OCI-LY1 (cell line): ENCODE results near the gene ARHGAP21.
"Not testable (repeated sequence)": the region's sequence is repeated elsewhere in the genome, so short reads cannot be mapped to it uniquely, and the experiment has no call there.

ENCODE experiments used
- H2AFZ ChIP-seq: fragments of 200-600 bp; sonication (generic), shearing (Covaris generic); 2 replicates; pipeline ENCODE4 v1.6.0; 2014; ENCODE audit warnings: antibody characterized with exemption, mild to moderate bottlenecking, low read length
- H3F3A ChIP-seq: fragments of 200-600 bp; sonication (generic), shearing (Covaris generic); 2 replicates; pipeline ENCODE4 v1.6.0; 2014; ENCODE audit warnings: mild to moderate bottlenecking, antibody characterized with exemption, low read length, moderate library complexity; ENCODE audit not compliant: insufficient read depth
- H3K27ac ChIP-seq: fragments of 200-600 bp; sonication (generic); 2 replicates; pipeline ENCODE4 v1.5.1; 2014; ENCODE audit warnings: low read length, mixed run types, mild to moderate bottlenecking, low read depth; ENCODE audit not compliant: poor library complexity, severe bottlenecking
- H3K27me3 ChIP-seq: fragments of 200-600 bp; sonication (generic); 2 replicates; pipeline ENCODE4 v1.6.0; 2014; ENCODE audit warnings: antibody characterized with exemption, mild to moderate bottlenecking, low read length, moderate library complexity; ENCODE audit not compliant: insufficient read depth
- H3K36me3 ChIP-seq: fragments of 200-600 bp; sonication (generic); 2 replicates; pipeline ENCODE4 v1.6.1; 2014; ENCODE audit warnings: mild to moderate bottlenecking, antibody characterized with exemption, low read length, moderate library complexity, mixed read lengths; ENCODE audit not compliant: insufficient read depth
- H3K4me1 ChIP-seq: fragments of 200-600 bp; sonication (generic); 2 replicates; pipeline ENCODE4 v1.5.1; 2014; ENCODE audit warnings: mild to moderate bottlenecking, low read length, moderate library complexity; ENCODE audit not compliant: insufficient read depth, severe bottlenecking
- H3K4me2 ChIP-seq: fragments of 200-600 bp; sonication (generic), shearing (Covaris generic); 2 replicates; pipeline ENCODE4 v1.6.1; 2014; ENCODE audit warnings: low read length
- H3K4me3 ChIP-seq: fragments of 200-600 bp; sonication (generic); 2 replicates; pipeline ENCODE4 v1.5.1; 2014; ENCODE audit warnings: low read length, low read depth, mild to moderate bottlenecking, mixed read lengths; ENCODE audit not compliant: poor library complexity, severe bottlenecking
- H3K79me2 ChIP-seq: fragments of 200-600 bp; shearing (Covaris generic); 2 replicates; pipeline ENCODE4 v1.6.1; 2016; ENCODE audit warnings: mixed run types, low read length, mixed read lengths; ENCODE audit not compliant: insufficient read depth
- H3K9ac ChIP-seq: fragments of 200-600 bp; sonication (generic), shearing (Covaris generic); 2 replicates; pipeline ENCODE4 v1.6.1; 2014; ENCODE audit warnings: mild to moderate bottlenecking, low read length, mixed read lengths
- H3K9me2 ChIP-seq: fragments of 200-600 bp; sonication (generic), shearing (Covaris generic); 2 replicates; pipeline ENCODE4 v1.6.1; 2014; ENCODE audit warnings: low read depth, mild to moderate bottlenecking, low read length, mixed read lengths
- H3K9me3 ChIP-seq: fragments of 200-600 bp; shearing (Covaris generic); 2 replicates; pipeline ENCODE4 v1.6.1; 2014; ENCODE audit warnings: low read length, mixed read lengths
- H4K20me1 ChIP-seq: fragments of 200-600 bp; sonication (generic), shearing (Covaris generic); 2 replicates; pipeline ENCODE4 v1.6.0; 2016; ENCODE audit warnings: mild to moderate bottlenecking, low read length; ENCODE audit not compliant: insufficient read depth
- EZH2 ChIP-seq: fragments of 200-600 bp; sonication (generic), shearing (Covaris generic); IDR thresholded peaks from 2 replicates; pipeline ENCODE4 v1.8.0; 2017; ENCODE audit warnings: borderline replicate concordance, mixed run types, mild to moderate bottlenecking, antibody characterized with exemption, low read length, moderate library complexity, mixed read lengths
- TF ChIP-seq, protein P1 (sequence below): fragments of 200-600 bp; sonication (generic), shearing (Covaris generic); IDR thresholded peaks from 2 replicates; pipeline ENCODE4 v1.5.1; 2017; ENCODE audit warnings: mild to moderate bottlenecking, antibody characterized with exemption, low read length, moderate library complexity, mixed read lengths

Gene ARHGAP21

DNA sequence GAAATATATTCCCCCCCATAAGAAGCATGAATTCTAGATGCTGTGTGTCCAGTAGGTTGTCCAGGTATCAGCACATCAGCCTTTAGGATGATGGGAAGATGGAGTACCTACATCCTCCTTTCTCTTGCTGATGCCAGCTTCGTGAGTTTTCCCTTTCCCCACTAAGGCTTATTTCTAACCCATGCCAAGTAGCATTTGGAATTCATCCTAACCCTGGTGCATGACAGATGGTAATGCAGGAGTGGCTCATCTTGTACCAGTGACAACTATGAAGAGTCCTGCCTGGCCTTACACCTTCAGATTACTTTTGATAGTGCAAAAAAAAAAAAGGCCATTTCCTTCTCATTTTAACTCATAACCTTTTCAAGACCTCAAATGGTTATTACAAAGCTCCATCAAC lies 58.7 kb downstream of the ARHGAP21 start:
- Histone ChIP-seq H3K9me2 (no peaks in the 10 kb centered on the region), H3K9ac (no peak overlapping the region), H3K4me2 (no peak overlapping the region), H4K20me1 (no peaks in the 10 kb centered on the region), H3K36me3 (no peaks in the 10 kb centered on the region), H3K27ac (no peak overlapping the region), H3K27me3 (no peaks in the 10 kb centered on the region), H3K9me3 (no peaks in the 10 kb centered on the region), H3K4me1 (no peaks in the 10 kb centered on the region), H3F3A (no peaks in the 10 kb centered on the region), H2AFZ (no peak overlapping the region), H3K4me3 (no peak overlapping the region), H3K79me2 (no peaks in the 10 kb centered on the region)
- TF ChIP-seq, protein P1, sequence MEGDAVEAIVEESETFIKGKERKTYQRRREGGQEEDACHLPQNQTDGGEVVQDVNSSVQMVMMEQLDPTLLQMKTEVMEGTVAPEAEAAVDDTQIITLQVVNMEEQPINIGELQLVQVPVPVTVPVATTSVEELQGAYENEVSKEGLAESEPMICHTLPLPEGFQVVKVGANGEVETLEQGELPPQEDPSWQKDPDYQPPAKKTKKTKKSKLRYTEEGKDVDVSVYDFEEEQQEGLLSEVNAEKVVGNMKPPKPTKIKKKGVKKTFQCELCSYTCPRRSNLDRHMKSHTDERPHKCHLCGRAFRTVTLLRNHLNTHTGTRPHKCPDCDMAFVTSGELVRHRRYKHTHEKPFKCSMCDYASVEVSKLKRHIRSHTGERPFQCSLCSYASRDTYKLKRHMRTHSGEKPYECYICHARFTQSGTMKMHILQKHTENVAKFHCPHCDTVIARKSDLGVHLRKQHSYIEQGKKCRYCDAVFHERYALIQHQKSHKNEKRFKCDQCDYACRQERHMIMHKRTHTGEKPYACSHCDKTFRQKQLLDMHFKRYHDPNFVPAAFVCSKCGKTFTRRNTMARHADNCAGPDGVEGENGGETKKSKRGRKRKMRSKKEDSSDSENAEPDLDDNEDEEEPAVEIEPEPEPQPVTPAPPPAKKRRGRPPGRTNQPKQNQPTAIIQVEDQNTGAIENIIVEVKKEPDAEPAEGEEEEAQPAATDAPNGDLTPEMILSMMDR = no peak
- TF ChIP-seq EZH2 = no peak

DNA sequence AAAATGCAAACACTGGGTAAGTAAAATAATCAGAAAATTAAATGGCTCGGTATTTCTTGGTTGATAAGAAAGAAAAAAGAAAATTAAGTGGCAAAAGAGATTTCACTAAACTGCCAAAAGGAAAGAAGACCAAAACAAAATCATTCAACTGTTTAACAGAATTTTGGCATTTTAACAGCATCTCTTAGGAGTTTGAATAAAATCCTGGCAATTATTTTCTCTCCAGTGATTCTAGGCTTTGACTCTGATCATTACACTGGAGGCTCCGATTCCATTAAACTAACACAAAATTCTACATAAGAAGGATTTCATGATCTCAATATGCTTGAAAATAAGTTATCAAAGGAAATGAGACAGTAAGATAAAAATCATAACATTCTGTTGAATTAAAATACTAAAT lies 62.3 kb downstream of the ARHGAP21 start:
- Histone ChIP-seq H3K9me3 (no peaks in the 10 kb centered on the region), H3K36me3 (no peaks in the 10 kb centered on the region), H3K4me1 (no peaks in the 10 kb centered on the region), H3F3A (no peaks in the 10 kb centered on the region), H3K9me2 (no peaks in the 10 kb centered on the region), H3K27ac (no peak overlapping the region), H3K4me3 (no peak overlapping the region), H3K27me3 (no peaks in the 10 kb centered on the region), H4K20me1 (no peaks in the 10 kb centered on the region), H3K9ac (no peak overlapping the region), H2AFZ (no peak overlapping the region), H3K79me2 (no peaks in the 10 kb centered on the region), H3K4me2 (no peak overlapping the region)
- TF ChIP-seq, protein P1 = no peak
- no peak for TF ChIP-seq EZH2

DNA sequence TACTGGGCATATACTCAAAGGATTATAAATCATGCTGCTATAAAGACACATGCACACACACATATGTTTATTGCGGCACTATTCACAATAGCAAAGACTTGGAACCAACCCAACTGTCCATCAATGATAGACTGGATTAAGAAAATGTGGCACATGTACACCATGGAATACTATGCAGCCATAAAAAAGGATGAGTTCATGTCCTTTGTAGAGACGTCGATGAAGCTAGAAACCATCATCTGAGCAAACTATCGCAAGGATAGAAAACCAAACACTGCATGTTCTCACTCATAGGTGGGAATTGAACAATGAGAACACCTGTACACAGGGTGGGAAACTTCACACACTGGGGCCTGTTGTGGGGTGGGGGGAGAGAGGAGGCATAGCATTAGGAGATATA lies 65.4 kb downstream of the ARHGAP21 start:
- H3F3A ChIP-seq, H3K27ac ChIP-seq, H3K4me1 ChIP-seq, H3K9ac ChIP-seq, H3K36me3 ChIP-seq, H3K79me2 ChIP-seq, H3K27me3 ChIP-seq, H4K20me1 ChIP-seq, H3K4me3 ChIP-seq, H2AFZ ChIP-seq, H3K9me2 ChIP-seq, H3K4me2 ChIP-seq, H3K9me3 ChIP-seq: not testable (repeated sequence)

DNA sequence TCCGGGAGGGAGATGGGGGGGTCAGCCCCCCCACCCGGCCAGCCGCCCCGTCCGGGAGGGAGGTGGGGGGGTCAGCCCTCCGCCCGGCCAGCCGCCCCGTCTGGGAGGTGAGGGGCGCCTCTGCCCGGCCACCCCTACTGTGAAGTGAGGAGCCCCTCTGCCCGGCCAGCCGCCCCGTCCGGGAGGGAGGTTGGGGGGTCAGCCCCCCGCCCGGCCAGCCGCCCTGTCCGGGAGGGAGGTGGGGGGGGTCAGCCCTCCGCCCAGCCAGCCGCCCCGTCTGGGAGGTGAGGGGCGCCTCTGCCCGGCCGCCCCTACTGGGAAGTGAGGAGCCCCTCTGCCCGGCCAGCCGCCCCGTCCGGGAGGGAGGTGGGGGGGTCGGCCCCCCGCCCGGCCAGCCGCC lies 67.4 kb downstream of the ARHGAP21 start:
- not testable (repeated sequence) for H2AFZ ChIP-seq

More for the DNA sequence above, 67.4 kb downstream of the ARHGAP21 start:
- H3K9me2 ChIP-seq, H3K4me3 ChIP-seq, H3K27me3 ChIP-seq, H3K9ac ChIP-seq, H3K4me1 ChIP-seq, H3K4me2 ChIP-seq, H3K9me3 ChIP-seq, H3K27ac ChIP-seq, H3F3A ChIP-seq, H3K79me2 ChIP-seq, H3K36me3 ChIP-seq, H4K20me1 ChIP-seq: not testable (repeated sequence)
